Stimulated activated CD8-positive, alpha-beta memory T cell treated with anti-CD3 and anti-CD28 coated beads, Interleukin-4, amount 100 ng/mL, for 4 hours (primary cell): ENCODE data around the gene IFNA16.
"Not testable (repeated sequence)": the region's sequence is repeated elsewhere in the genome, so short reads cannot be mapped to it uniquely, and the experiment has no call there.

Experiments
- DNase-seq, 2 donors: peaks; one replicate each; pipeline ENCODE4 v3.0.0-alpha.2; 2020; ENCODE audit warnings: low read depth in 2 of 2, low spot score in 1 of 2

The IFNA16 gene

GRCh38 chr9:21217211-21217610 lies at the start of gene IFNA16:
Gene IFNA16 (minus strand): TSS chr9:21217311. CDS start chr9:21217305, 6 bp downstream.
- DNase-seq, result not testable (repeated sequence)

- DNase-seq, result no peak
These were observed 48.5 kb upstream of the IFNA16 start for GRCh38 chr9:21265421-21266189.

- DNase-seq, result no peak
These were observed 38.6 kb upstream of the IFNA16 start for GRCh38 chr9:21255538-21256212.

GRCh38 chr9:21252721-21253547 lies 35.8 kb upstream of the IFNA16 start:
- no peak for DNase-seq

- DNase-seq, result no peak
These were observed 34.5 kb upstream of the IFNA16 start for GRCh38 chr9:21251638-21252037.

GRCh38 chr9:21251190-21251589 lies 34.1 kb upstream of the IFNA16 start:
- no peak for DNase-seq

- no peak for DNase-seq
These were observed 27.7 kb upstream of the IFNA16 start for GRCh38 chr9:21244836-21245235.

- no peak for DNase-seq
These were observed 22.8 kb upstream of the IFNA16 start, which contains the start of gene IFNA14 for GRCh38 chr9:21239911-21240310. Gene IFNA14 (minus strand): TSS chr9:21240005. CDS start chr9:21239935, 70 bp downstream.

- not testable (repeated sequence) for DNase-seq
These were observed 19.2 kb upstream of the IFNA16 start for GRCh38 chr9:21236360-21236714.

- DNase-seq, result not testable (repeated sequence)
These were observed 18.6 kb upstream of the IFNA16 start for GRCh38 chr9:21235468-21236359.

- no peak for DNase-seq
These were observed 17.1 kb upstream of the IFNA16 start for GRCh38 chr9:21234153-21234687.

- DNase-seq, result no peak
These were observed 16.1 kb upstream of the IFNA16 start for GRCh38 chr9:21233258-21233657.

- DNase-seq, result no peak
These were observed 11.0 kb upstream of the IFNA16 start, which contains the start of gene IFNA17 for GRCh38 chr9:21228122-21228521. Gene IFNA17 (minus strand): TSS chr9:21228222. CDS start chr9:21228173, 49 bp downstream.

GRCh38 chr9:21213411-21214326 lies 3.4 kb downstream of the IFNA16 start:
- DNase-seq, result not testable (repeated sequence)

GRCh38 chr9:21212160-21212559 lies 5.0 kb downstream of the IFNA16 start:
- DNase-seq, result not testable (repeated sequence)

GRCh38 chr9:21210782-21211181 lies 6.3 kb downstream of the IFNA16 start:
- DNase-seq, result not testable (repeated sequence)

- no peak for DNase-seq
These were observed 6.8 kb downstream of the IFNA16 start for GRCh38 chr9:21210311-21210710.

- DNase-seq, result not testable (repeated sequence)
These were observed 10.1 kb downstream of the IFNA16 start, which contains the start of gene IFNA10 for GRCh38 chr9:21207043-21207442. Gene IFNA10 (minus strand): TSS chr9:21207143. CDS start chr9:21207097, 46 bp downstream.

- no peak for DNase-seq
These were observed 11.9 kb downstream of the IFNA16 start for GRCh38 chr9:21205204-21205603.
